ENCODE measurements around the gene XYLB.

Gene XYLB

GRCh38 chr3:38457111-38458003, 110.8 kb downstream of the XYLB start:
- no peak for DNase-seq

- no peak for DNase-seq
Measured at GRCh38 chr3:38458796-38459498, 112.4 kb downstream of the XYLB start.

- DNase-seq = no peak
Measured at GRCh38 chr3:38459499-38460048, 113.0 kb downstream of the XYLB start.

GRCh38 chr3:38460377-38461270, 114.0 kb downstream of the XYLB start:
- no peak for DNase-seq

Data from activated T-cell treated with anti-CD3 and anti-CD28 coated beads for 4 hours (primary cell).